OCI-LY7 (cell line): Measurements from ENCODE around the gene ZNF358.

Source experiments
- CTCF ChIP-seq: fragments of 200-600 bp; sonication (generic); conservative IDR thresholded peaks from 2 replicates; pipeline ENCODE4 v1.5.1; 2014; ENCODE audit warnings: mild to moderate bottlenecking, antibody characterized with exemption, low read length, moderate library complexity, mixed read lengths
- EZH2phosphoT487 ChIP-seq: fragments of 200-600 bp; sonication (generic); IDR thresholded peaks from 2 replicates; pipeline ENCODE4 v1.6.1; 2018; ENCODE audit warnings: low read depth, borderline replicate concordance, mild to moderate bottlenecking, mixed run types, antibody characterized with exemption, low read length, moderate library complexity, mixed read lengths

- no peak for TF ChIP-seq CTCF
- no peak for TF ChIP-seq EZH2phosphoT487
Measured at GRCh38 chr19:7550169-7550770, 34.4 kb downstream of the ZNF358 start.
